GM12801 (cell line): ENCODE results near the gene CTRL.

Experiments
- CTCF ChIP-seq: IDR thresholded peaks from one replicate; pipeline ENCODE4 v1.5.1; 2011; ENCODE audit warnings: control low read depth; ENCODE audit not compliant: insufficient read length; ENCODE audit errors: extremely low read depth

The CTRL gene

GRCh38 chr16:67923414-67924116 lies 8.1 kb downstream of the CTRL start:
- no peak for TF ChIP-seq CTCF

- TF ChIP-seq CTCF = no peak
Measured at GRCh38 chr16:67922740-67923139, 8.9 kb downstream of the CTRL start.

- TF ChIP-seq CTCF = no peak
Measured at GRCh38 chr16:67922221-67922620, 9.4 kb downstream of the CTRL start.

- no peak for TF ChIP-seq CTCF
Measured at GRCh38 chr16:67919622-67920221, 11.9 kb downstream of the CTRL start.

- TF ChIP-seq CTCF = no peak
Measured at GRCh38 chr16:67917852-67918236, 13.8 kb downstream of the CTRL start.

- no peak for TF ChIP-seq CTCF
Measured at GRCh38 chr16:67917140-67917851, 14.4 kb downstream of the CTRL start.

- no peak for TF ChIP-seq CTCF
Measured at GRCh38 chr16:67915831-67916723, 15.6 kb downstream of the CTRL start.
